Prostate gland (tissue), 2 donors: Measurements from ENCODE around the gene ZNF730. TPM values are rescaled to one million over a fixed set of nuclear protein-coding genes. Genes with fewer than 3 reads are reported as not detected.
A peak's percentile ranks its signal among the peaks of the same experiment; 100 is the strongest.
"Not testable (repeated sequence)": the region's sequence is repeated elsewhere in the genome, so short reads cannot be mapped to it uniquely, and the experiment has no call there.

Experiments used
- DNase-seq: peaks from one replicate; pipeline ENCODE4 v3.0.0-alpha.2; 2019; ENCODE audit warnings: low spot score
- H3K27ac ChIP-seq, 2 donors: fragments of 200-600 bp; sonication (generic); 2 replicates each; pipeline ENCODE4 v1.5.1; 2017 to 2019
- H3K27me3 ChIP-seq: fragments of 200-600 bp; sonication (generic); replicated peaks from 2 replicates; pipeline ENCODE4 v1.5.1; 2019; ENCODE audit not compliant: insufficient read depth
- H3K36me3 ChIP-seq, 2 donors: fragments of 200-600 bp; sonication (generic); 1 replicate in 1 of 2; 2 replicates in 1 of 2; pipeline versions ENCODE4 v1.5.1 to v1.8.1; 2017 to 2019
- H3K4me1 ChIP-seq: fragments of 200-600 bp; sonication (generic); replicated peaks from 2 replicates; pipeline ENCODE4 v1.5.1; 2019
- H3K4me3 ChIP-seq, 2 donors: fragments of 200-600 bp; sonication (generic); 2 replicates each; pipeline ENCODE4 v1.5.1; 2017 to 2019
- H3K9me3 ChIP-seq: fragments of 200-600 bp; sonication (generic); 2 replicates; pipeline ENCODE4 v1.5.1; 2017
- POLR2A ChIP-seq: fragments of 450-650 bp; IDR thresholded peaks from one replicate; pipeline ENCODE4 v1.6.1; 2016; ENCODE audit warnings: antibody characterized with exemption, mild to moderate bottlenecking
- POLR2AphosphoS5 ChIP-seq: sonication (generic); formaldehyde crosslinking; IDR thresholded peaks from one replicate; pipeline ENCODE4 v1.6.1; 2017; ENCODE audit warnings: antibody characterized with exemption
- WGBS: methylation state at CpG from one replicate; pipeline ENCODE4 v1.1.5; 2018; 5-methylcytosine and 5-hydroxymethylcytosine counted together
- intact Hi-C: fragments of 100-400 bp; cut with DNase I; formaldehyde crosslinking; loops from one replicate; pipeline ENCODE4 v1.14.2; 2022
- total RNA-seq, 2 donors: library from RNA; depleted of rRNA; stranded (reverse); fragments of >200 nt; gene quantifications; one replicate each; pipeline ENCODE4 v1.1.0, GENCODE V29; 2016
- TF ChIP-seq, protein P1 (sequence below), 4 experiments: fragments of 200-600 bp in 2 of 4; fragments of 450-650 bp in 2 of 4; sonication (generic) in 2 of 4; IDR thresholded peaks; 1 replicate in 3 of 4; 2 replicates in 1 of 4; pipeline ENCODE4 v1.5.1; 2016 to 2019; ENCODE audit warnings: antibody characterized with exemption in 4 of 4, mild to moderate bottlenecking in 2 of 4, moderate library complexity in 2 of 4

ZNF730 gene
- total RNA-seq: 1 to 10 TPM in 1 of 2 donors, under 1 TPM in 1; 0.55 to 2.6 TPM

DNA sequence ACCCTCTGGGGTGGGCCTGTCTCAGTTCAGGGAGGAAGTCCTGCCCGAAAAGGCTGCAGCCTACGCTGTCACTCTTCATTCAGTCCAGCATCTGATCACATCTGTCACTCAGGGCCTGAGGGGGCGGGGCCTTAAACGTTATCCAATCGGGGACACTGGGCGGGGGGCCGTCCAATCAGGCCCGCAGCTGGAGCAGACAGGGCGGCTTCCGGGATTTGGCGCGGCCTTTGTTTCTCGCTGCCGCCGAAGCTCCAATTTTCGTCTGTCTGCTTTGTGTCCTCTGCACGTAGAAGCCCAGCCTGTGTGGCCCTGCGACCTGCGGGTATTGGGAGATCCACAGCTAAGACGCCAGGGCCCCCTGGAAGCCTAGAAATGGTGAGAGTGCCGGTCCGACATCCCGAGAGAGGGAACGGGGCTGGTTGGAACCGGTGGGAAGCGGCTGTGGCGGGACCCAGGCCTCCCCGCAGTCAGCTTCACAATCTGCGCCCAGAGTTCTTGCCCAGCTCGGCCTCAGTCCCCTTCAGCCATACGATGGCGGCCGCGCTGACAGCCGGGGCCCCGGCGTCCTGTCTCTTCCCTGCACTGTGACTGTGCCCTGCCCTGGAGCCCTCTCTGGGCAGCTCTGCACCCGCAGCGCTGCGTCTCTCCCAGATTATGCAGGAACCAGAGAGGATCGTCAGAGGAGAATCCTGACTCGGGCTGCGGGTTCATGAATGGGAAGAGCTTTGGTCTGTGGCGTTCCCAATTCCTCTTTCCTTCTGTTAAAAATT, at the start of gene ZNF730:
Gene ZNF730, plus strand, starts transcription at position 224 of the 770 bp plus-strand sequence. Its CDS starts 149 bp downstream, at position 373.
- peak; percentile 32 for DNase-seq
- no peaks in the 10 kb centered on the region for H3K4me1 ChIP-seq
- intact Hi-C loops: no loop called here
- H3K27me3 ChIP-seq: no peaks in the 10 kb centered on the region
- WGBS: under 1% methylated on average over 36 of the region's 44 CpGs
- peak within 1 kb of the TSS; percentile 27 to 43 for H3K4me3 ChIP-seq
- TF ChIP-seq POLR2A: no peak
- no peak for TF ChIP-seq POLR2AphosphoS5
- TF ChIP-seq, protein P1, sequence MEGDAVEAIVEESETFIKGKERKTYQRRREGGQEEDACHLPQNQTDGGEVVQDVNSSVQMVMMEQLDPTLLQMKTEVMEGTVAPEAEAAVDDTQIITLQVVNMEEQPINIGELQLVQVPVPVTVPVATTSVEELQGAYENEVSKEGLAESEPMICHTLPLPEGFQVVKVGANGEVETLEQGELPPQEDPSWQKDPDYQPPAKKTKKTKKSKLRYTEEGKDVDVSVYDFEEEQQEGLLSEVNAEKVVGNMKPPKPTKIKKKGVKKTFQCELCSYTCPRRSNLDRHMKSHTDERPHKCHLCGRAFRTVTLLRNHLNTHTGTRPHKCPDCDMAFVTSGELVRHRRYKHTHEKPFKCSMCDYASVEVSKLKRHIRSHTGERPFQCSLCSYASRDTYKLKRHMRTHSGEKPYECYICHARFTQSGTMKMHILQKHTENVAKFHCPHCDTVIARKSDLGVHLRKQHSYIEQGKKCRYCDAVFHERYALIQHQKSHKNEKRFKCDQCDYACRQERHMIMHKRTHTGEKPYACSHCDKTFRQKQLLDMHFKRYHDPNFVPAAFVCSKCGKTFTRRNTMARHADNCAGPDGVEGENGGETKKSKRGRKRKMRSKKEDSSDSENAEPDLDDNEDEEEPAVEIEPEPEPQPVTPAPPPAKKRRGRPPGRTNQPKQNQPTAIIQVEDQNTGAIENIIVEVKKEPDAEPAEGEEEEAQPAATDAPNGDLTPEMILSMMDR (IDR thresholded peaks at IDR 0.05): no peak
- H3K27ac ChIP-seq: peak within 1 kb of the TSS in 1 of 2 donors; percentile 34
- no peaks in the 10 kb centered on the region for H3K9me3 ChIP-seq
- no peaks in the 10 kb centered on the region for H3K36me3 ChIP-seq

DNA sequence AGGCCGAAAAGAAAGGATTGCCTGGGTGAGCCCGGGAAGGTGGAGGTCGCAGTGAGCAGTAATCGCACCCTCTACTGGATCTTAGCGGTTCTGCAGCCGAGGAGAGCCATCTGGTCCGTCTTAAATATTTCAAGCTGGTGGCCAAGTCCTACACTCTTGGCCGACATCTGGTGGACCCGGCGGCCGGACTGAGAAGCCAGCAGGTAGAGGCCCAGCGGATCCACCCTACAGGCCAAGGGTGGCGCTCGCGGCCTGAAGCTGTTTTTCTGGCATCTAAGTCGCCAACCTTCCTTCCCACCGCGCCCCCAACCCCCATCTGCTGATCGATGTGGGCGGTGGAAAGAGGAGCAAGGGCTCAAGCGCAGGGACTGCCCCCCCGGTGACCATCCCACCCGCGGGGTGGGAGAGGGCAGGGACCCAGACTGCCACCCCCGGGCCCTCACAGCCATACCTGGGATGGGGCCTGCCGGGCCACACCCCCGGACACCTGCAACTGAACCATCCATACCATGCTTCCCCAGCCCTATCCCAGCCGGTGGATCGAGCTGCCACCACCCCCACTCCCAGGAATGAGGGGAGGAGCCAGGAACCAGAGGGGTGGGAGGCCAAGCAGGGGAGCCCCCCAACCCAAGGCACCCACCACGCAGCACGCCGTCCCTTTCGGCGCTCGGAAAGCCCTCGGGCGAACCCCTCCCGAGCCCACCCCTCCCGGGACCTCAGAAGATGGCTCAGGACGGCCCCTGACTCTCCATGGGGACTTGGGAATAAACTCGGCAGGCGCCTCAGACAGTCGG, 46.3 kb upstream of the ZNF730 start:
- no peaks in the 10 kb centered on the region for H3K9me3 ChIP-seq
- peak overlapping the region in 1 of 2 donors; percentile 4 for H3K4me3 ChIP-seq
- H3K36me3 ChIP-seq: no peaks in the 10 kb centered on the region
- no peak for DNase-seq
- no peak overlapping the region for H3K27ac ChIP-seq
- no peak for TF ChIP-seq POLR2A
- TF ChIP-seq POLR2AphosphoS5: no peak
- TF ChIP-seq, protein P1 (IDR thresholded peaks at IDR 0.05): no peak
- no peaks in the 10 kb centered on the region for H3K27me3 ChIP-seq
- peaks cover 3% of the 10 kb centered on the region for H3K4me1 ChIP-seq
- WGBS: 13% methylated on average over 33 of the region's 43 CpGs
- intact Hi-C loops: no loop called here

DNA sequence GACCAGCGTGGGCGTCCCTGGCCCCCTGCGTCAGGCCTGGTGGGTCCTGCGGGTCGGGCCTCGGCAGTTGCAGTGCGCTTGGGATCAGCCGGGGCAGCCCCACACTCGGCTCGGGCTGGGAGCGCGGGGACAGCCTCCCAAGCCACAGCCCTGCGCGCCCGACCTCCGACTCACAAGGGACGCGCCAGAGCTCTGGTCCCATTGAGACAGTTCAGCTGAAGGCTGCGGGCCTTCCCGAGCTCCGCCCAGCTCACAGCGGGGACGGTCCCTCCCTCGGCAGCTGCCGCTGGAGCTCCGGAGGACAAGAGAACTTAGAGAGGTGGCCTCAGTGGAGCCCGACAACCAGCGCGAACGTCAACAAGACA, 45.7 kb upstream of the ZNF730 start:
- 0% methylated on average over 23 of the region's 30 CpGs for WGBS
- no peak overlapping the region for H3K27ac ChIP-seq
- H3K27me3 ChIP-seq: no peaks in the 10 kb centered on the region
- H3K9me3 ChIP-seq: no peaks in the 10 kb centered on the region
- peaks cover 3% of the 10 kb centered on the region for H3K4me1 ChIP-seq
- no peaks in the 10 kb centered on the region for H3K36me3 ChIP-seq
- peak overlapping the region in 1 of 2 donors; percentile 4 for H3K4me3 ChIP-seq
- TF ChIP-seq, protein P1 (IDR thresholded peaks at IDR 0.05): no peak
- TF ChIP-seq POLR2AphosphoS5 (no peak), POLR2A (no peak)
- intact Hi-C loops: no loop called here
- DNase-seq: peak; percentile 7

DNA sequence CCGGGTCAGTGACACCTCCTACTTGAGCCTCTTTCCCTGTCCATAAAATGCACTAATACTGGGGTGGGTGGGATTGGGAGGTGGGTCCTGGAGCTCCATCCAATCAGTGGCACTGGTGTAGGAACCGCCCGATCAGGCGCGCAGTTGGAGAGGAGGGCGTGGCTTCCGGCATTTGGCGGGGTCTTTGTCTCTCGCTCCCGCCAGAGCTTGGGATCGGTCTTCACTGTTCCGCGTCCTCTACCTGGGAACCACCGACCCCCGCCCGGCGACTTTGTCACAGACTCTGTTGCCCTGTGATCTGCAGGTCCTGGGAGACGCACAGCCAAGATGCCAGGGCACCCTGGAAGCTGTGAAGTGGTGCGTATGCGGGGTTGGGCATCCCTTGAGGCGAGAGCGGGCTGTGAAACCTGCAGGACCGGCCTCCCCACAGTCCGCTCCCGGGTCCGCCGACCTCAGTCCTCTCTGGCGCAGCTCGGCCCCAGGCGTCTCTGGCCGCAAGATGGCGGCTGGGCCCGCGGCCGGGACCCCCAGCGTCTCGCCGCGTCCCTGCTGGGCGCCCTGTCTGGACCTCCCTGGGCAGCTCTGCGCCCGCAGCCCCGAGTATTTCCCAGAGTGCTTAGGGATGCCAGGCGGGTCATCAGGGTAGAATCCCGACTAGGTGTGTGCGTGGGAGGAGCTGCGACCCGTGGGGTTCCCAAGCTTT, 41.6 kb upstream of the ZNF730 start:
- 1% methylated on average over 42 of the region's 48 CpGs for WGBS
- Histone ChIP-seq H3K4me3 (peak overlapping the region; percentile 40 to 46), H3K27ac (peak overlapping the region in 1 of 2 donors; percentile 17), H3K27me3 (no peaks in the 10 kb centered on the region), H3K9me3 (no peaks in the 10 kb centered on the region), H3K4me1 (peaks cover 3% of the 10 kb centered on the region), H3K36me3 (no peaks in the 10 kb centered on the region)
- DNase-seq: peak; percentile 53
- intact Hi-C loops: no loop called here
- TF ChIP-seq, protein P1 (IDR thresholded peaks at IDR 0.05): no peak
- peak; percentile 10 for TF ChIP-seq POLR2AphosphoS5
- TF ChIP-seq POLR2A: no peak

DNA sequence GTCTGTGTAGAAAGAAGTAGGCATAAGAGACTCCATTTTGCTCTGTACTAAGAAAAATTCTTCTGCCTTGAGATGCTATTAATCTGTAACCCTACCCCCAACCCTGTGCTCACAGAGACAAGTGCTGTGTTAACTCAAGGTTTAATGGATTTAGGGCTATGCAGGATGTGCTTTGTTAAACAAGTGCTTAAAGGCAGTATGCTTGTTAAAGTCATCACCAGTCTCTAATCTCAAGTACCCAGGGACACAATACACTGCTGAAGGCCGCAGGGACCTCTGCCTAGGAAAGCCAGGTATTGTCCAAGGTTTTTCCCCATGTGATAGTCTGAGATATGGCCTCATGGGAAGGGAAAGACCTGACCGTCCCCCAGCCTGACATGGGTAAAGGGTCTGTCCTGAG, 39.0 kb upstream of the ZNF730 start:
- H3K27ac ChIP-seq, H3K4me3 ChIP-seq, DNase-seq, H3K36me3 ChIP-seq, H3K4me1 ChIP-seq, H3K9me3 ChIP-seq, intact Hi-C loops, H3K27me3 ChIP-seq: not testable (repeated sequence)
- WGBS: 84% methylated on average over 2 of the region's 2 CpGs
